ENCODE results near the gene ZNF277. TPM values are rescaled to one million over a fixed set of nuclear protein-coding genes. Genes with fewer than 3 reads are reported as not detected.
A peak's percentile ranks its signal among the peaks of the same experiment; 100 is the strongest.

Gene ZNF277
- total RNA-seq, 2 donors from 2014 or later, result 15.0 to 19.8 TPM

DNA sequence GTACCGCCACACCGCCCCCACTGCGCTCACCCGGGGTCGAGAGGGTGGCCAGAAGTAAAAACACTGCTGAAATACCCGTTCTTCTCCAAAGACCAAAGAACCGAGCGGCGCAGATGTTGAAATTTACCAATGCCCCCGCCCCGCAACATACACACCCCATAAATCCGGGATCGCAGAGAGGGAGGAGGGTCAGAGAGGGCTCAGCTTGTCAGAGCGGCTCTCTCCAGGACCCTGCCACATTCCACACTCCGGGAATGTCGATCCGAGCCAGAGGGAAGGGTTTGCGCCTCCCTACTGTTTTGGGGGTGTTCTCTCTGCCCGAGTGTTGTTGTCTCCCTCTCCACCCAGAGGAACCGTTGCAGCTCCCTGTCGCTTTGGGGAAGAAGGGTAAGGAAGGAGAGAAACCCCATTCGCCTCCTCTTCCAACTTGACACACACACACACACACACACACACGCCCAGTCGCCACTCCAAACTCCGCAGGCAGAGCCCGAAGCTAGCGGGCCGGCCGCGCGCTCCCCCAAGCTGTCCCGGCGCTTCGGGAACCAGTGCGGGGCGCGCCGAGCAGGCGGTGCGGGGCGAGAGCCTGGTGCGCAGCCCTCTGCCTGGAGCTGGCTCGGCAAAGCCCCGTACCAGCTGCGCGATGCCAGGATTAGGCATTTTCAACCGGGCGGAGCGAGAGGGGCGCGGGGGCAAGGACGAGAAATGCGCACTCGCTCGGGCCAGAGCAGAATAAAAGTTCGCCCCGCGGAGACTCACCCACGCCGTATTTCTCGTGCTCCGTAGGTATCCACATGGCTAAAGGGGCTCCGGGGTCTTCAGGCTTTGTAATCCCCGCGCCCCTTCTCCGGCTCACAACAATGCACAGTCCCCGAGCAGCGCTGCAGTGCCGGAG is 905 bp upstream of the ZNF277 start:
- intact Hi-C loops (cut with DNase I), result no loop called here
- peak; percentile 88 for DNase-seq (ENCODE audit: low spot score)

DNA sequence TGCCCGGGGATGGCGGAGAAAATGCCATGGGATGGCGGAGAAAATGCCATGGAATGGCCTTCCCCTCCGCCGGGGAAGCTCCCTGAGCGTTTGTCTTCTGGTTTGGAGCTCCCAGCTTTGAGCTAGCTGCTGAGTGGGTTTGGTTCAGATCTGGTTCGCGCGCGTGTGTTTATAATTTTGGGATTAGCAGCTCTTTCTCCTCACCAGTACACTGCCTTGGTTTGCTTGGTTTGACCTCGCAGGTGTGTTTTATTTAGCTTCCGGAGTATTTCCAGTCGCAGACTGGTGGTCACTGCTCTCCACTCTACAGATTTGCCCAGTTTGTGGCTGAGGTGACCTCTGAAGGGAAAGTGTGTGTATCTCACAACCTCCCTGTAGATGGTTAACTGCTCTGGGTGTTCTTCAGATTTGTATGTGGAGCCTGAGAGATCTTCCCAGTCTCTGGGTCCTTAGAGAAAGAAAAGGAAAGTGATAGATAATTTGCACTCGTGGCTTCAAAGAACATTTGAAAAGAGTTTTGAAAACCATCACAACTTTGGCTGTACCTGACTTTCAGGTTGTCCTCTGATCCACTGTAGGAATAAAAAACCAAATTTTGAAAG is 597 bp downstream of the ZNF277 start:
- DNase-seq (ENCODE audit: low spot score), result no peak
- intact Hi-C loops (cut with DNase I), result no loop called here

DNA sequence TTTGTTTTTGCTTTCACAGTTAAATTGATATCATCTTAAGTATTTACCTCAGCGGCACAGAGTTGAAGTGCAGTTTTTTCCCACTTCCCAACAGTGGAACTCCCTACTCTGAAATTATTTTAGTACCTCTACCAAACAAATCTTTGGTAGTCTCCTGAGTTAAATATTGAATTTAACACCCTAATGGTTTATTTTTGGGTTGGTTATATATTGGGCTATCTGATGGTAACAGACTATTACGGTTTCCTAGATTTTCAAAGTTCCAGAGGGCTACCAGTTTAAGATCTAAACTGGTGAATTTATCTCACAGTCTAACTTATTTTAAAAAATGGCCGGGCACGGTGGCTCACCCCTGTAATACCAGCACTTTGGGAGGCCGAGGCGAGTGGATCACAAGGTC is 1.3 kb downstream of the ZNF277 start:
- DNase-seq (ENCODE audit: low spot score), result no peak
- intact Hi-C loops (cut with DNase I), result no loop called here

DNA sequence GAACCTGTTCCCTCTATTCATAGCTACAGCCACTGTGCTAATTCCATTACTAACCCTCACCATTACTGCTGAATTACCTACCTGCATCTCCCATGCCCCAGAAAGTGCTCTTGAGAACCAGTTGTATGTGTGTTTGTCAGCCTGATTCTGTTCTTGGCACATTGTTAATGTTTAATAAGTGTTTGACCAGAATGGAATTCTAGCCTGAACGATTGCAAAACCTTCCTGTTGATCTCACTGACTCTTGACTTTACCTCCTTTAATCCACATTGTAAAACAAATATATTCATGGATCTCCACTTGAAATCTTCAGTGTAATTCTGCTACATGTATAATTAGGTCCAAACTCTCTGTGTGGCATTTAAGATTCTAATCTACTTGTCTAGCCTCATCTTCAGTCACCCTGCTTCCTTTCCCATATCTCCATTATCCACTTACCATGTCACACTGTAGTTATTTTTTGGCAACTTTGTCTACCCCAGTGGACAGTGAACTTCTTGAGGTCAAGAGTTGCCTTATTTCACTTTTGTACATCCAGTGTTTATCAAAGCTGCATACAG is 4.9 kb downstream of the ZNF277 start:
- no peak for DNase-seq (ENCODE audit: low spot score)
- intact Hi-C loops (cut with DNase I), result no loop called here

DNA sequence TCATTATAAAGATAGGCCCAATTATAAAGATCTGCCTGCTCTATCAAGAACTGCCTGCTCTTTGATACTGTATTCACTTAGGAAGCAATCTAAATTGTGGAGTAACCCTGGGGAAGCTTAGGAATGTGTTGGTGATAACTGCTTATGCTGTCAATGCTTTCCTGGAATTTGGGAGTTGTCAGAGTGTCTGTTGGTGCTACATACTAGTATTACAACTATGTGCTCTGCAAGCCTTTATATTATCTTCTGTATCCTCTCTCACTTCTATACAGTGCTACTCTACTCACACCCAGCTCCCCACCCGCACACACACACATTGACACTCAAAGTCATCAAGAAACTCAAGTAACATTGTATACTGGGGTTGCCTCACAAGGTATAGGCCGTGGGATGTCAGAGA is 6.1 kb downstream of the ZNF277 start:
- DNase-seq (ENCODE audit: low spot score), result no peak
- intact Hi-C loops (cut with DNase I), result no loop called here

DNA sequence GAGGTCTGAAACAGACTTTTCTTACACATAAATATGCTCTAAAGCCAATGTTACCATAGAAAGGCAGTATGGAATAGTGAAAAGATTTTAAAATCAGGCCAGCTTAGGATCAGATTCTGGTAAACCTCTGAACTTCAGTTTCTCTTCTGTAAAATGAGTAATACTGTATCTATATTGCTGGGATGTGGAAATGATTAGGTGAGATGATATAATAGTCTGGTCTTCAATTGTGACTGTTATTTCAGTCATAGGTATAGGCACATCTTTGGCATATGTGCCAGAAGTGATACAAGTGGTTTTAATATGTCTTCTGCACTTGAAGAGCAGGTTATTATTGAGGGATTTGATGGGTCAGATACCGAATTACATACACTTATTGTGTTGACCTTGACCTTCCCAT is 7.2 kb downstream of the ZNF277 start:
- DNase-seq (ENCODE audit: low spot score), result no peak
- intact Hi-C loops (cut with DNase I), result no loop called here

DNA sequence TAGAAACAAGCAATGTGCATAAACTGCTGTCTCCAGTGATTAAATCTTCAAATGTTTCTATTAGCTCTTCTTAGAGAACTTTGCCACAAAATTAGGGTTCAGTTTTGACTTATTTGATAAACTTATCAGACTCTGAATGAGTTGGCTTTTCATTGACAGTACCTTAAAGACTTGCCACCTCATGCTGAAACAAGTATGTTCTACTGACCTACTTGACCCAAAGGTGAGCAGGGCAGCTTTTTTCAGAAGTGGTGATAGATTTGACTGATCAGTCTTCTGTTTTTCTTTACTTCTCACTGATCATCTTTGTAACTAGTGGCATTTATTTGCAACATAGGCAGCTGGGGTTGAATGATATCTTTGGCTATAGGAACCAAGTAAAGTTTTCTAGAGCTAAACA is 7.8 kb downstream of the ZNF277 start:
- no peak for DNase-seq (ENCODE audit: low spot score)
- intact Hi-C loops (cut with DNase I), result no loop called here

DNA sequence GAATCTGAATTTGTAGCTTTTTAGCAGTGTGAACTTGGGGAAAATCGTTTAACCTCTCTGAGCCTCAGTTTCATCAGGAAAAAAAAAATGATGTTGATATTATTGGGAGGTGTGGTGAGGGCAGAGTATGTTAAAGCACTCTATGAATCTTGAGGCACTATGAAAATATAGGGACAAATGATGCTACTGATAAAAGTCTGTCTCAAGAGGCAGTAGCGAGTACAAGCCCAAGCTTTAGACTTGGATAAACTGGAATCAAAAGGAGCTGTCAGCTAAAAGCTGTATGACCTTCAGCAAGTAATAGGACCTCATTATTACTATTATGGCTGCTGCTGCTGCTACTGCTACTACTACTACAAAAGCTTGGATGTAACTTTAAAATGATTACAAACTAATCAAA is 8.4 kb downstream of the ZNF277 start:
- intact Hi-C loops (cut with DNase I), result no loop called here
- no peak for DNase-seq (ENCODE audit: low spot score)

DNA sequence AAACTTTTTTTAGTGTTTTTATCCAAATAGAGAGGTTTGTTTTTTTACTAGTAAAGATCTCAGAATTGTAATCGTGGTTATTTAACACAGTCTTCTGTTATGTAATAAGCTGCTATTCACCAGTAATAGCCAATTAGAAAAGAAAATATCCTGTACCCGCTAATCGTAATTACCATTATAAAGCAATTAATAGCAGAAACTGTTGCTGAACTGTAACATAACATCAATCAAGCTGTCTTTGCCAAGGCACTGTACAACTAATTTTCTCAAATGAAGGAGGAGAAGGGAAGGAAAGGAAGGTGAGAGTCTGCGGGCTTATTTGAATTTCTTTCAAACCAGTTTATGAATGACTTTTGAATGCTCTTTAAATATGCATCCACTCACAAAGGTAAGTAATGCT is 9.3 kb downstream of the ZNF277 start:
- no peak for DNase-seq (ENCODE audit: low spot score)
- intact Hi-C loops (cut with DNase I), result no loop called here

DNA sequence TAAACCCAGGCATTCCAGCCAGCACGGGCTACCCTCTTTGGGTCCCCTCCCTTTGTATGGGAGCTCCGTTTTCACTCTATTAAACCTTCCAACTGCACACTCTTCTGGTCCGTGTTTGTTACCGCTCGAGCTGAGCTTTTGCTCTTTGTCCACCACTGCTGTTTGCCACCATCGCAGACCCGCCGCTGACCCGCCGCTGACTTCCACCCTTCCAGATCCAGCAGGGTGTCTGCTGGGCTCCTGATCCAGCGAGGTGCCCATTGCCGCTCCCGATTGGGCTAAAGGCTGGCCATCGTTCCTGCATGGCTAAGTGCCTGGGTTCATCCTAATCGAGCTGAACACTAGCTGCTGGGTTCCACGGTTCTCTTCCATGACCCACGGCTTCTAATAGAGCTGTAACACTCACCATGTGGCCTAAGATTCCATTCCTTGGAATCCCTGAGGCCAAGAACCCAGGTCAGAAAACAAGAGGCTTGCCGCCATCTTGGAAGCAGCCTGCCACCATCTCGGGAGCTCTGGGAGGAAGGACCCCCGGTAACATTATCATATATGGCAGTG is 14.5 kb downstream of the ZNF277 start:
- intact Hi-C loops (cut with DNase I), result no loop called here
- no peak for DNase-seq (ENCODE audit: low spot score)

DNA sequence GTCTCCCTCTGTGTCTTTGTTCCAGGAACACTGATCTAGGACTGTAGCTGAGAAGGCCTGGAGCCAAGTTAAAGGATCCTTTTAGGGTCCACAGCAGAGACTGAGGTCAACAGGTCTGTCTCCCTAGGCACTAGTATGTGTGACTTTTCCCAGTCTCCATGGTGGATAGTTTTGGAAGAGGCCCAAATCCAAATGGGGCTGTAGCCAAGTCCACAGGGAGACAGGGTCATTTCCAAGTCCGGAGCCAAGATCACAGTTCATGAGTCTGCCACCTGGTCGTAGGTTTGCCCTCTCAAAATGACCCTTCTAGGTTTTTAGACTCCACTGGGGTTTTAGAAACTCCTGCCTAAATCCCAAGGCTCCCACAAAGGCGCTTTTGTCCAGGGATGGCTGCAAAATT is 16.8 kb downstream of the ZNF277 start:
- no peak for DNase-seq (ENCODE audit: low spot score)
- intact Hi-C loops (cut with DNase I), result no loop called here

DNA sequence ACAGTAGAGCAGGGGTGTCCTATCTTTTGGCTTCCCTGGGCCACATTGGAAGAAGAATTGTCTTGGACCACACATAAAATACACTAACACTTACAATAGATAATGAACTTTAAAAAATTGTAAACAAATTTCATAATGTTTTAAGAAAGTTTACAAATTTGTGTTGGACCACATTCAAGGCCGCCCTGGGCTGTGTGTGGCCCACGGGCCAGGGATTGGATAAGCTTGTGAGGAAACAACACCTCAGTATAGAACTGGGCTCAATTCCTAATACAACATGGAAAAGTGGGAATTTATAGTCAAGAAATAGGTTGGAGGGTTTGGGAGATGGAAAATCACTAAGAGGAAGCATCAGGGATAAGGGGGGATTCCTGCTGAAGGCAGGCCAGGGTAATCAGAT is 17.7 kb downstream of the ZNF277 start:
- no peak for DNase-seq (ENCODE audit: low spot score)
- intact Hi-C loops (cut with DNase I), result no loop called here

DNA sequence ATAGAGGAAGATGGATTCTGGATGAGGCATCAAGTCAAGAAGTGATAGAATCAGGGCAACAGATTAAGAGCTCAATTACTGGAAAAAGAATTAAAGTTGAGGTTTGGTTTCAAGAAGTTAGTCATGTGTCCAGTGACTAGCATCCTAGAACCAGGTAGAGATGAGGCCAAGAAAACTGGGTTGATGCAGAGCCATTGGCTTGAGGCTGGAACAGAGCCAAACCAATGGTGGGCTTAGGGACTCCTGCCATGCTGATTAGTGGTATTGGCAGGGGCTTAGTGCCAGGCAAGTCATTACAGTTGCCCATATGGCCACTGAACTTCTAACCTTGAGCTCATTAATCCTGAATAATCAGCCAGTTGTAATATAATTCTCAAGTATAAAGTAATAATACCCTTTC is 18.5 kb downstream of the ZNF277 start:
- DNase-seq (ENCODE audit: low spot score), result no peak
- intact Hi-C loops (cut with DNase I), result no loop called here

DNA sequence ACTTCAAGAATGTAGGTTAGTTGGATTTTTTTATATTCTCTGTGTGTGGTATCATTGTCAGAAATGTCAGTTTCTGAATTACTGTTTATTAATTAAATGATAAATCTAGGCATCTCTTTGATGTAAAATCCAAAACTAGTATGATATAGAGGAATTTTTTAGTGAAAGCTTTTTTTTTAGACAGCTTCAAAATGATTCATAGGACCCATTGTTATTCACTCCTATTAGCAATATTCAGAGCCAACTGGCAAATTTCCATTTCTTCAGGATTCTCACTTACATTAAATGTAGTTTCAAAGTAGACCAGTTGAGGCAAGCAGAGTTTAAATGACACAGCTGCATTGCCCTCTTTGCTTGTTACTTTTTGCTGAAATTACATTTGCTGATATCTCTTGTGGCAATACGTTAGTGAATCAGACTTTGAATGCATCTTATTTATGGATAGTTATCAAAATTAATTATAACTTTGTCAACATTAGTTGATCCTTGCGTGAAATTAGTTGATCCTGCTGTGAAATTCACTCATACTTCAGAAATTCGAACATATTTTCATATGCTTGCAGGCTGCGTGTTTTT is 20.3 kb downstream of the ZNF277 start:
- intact Hi-C loops (cut with DNase I), result no loop called here
- DNase-seq (ENCODE audit: low spot score), result no peak

DNA sequence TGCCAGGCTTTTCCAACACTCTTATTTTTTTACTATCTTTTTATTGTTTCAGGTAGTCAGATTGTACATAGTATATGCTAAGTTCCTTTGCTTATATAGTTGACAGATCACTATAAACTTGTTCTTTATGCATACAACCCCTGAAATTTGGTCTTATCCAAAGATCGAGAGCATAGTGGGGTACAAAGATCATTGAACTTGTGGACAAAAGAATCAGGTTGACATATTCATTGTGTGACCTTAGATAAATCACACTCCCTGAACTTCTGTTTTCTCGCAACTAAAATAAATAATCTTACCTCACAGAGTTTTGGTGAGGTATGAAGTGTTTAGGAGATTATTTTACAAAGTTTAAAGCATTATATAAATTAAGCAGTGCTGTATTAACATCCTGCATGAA is 22.1 kb downstream of the ZNF277 start:
- DNase-seq (ENCODE audit: low spot score), result no peak

DNA sequence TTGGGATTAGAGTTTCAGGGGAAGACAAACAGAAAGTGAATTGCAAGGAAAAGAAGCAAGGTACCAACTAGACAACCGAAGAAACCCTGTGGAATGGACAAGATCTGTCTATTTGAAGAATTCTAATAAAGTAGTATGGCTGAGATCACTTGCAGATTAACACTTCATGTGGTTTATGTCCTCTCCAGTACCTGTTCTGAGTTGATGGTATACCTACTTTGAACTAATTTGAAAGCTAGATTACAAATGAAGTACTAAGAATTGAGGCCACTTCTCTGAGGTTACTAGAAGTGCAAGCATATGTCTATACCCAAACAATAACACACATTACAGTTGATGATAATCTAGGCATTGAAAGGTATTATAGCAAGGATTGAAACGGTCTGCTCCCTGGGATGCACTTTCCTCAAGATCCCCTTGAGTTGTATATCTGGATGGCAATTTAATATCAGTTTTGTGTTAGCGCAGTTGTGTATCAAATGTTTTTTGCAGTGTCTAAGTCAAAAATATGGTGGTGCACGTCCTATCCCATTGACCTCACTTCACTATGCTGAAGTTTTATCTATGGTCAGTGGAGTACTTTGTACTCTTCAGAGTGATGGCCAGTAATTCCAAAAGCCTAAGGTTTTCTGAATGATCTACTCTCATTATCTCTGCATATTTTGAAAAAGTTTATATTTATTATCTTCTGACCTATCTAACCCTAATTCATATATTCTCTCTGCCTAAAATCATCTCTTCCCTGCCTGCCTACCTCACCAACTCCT is 25.9 kb downstream of the ZNF277 start:
- intact Hi-C loops (cut with DNase I), result no loop called here
- no peak for DNase-seq (ENCODE audit: low spot score)

More for the DNA sequence above, 22.1 kb downstream of the ZNF277 start:
- intact Hi-C loops (cut with DNase I), result no loop called here

DNA sequence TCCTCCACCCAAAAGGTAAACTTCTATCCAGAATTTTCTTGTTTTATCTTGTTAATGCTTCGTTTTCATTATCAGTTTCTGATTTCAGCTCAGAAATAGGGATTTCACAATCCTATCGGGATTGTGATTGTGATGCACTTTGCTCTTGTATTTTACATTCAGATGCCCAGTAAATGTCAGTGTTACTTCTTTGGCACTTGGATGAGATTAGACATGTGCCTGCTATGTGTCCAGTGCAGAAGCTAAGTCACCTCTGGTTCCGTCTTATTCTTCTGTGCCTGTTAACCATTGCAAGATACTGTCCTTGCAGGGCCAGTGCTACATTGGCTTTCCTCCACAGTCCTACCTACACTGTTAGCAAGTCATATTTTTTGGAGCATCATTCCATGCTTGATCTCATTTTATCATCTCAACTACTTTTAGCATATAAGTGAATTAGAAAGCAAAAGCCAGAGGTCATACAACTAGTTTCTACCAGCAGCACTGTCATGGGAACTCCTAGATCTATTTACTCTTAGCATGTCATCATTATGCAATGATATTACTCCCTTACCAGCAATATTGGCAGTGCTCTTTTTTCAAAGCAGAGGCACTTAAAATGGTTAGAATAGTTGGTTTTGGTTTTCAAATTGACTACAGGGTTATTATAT is 26.7 kb downstream of the ZNF277 start:
- DNase-seq (ENCODE audit: low spot score), result no peak
- intact Hi-C loops (cut with DNase I), result no loop called here

DNA sequence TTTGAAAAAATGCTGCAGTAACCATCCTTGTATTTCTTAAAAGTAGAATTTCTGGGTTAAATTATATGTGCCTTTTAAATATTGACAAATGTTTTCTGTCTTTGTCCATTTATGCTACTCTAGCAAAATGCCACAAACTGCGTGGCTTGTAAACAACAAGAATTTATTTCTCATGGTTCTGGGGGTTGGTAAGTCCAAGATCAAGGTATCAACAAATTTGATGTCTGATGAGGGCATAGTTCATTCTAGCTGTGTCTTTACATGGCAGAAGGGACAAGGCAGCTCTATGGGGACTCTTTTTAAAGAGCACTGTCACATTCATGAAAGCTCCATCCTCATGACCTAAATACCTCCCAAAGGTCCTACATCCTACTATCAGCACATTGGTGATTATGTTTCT is 27.7 kb downstream of the ZNF277 start:
- DNase-seq (ENCODE audit: low spot score), result no peak
- intact Hi-C loops (cut with DNase I), result no loop called here

DNA sequence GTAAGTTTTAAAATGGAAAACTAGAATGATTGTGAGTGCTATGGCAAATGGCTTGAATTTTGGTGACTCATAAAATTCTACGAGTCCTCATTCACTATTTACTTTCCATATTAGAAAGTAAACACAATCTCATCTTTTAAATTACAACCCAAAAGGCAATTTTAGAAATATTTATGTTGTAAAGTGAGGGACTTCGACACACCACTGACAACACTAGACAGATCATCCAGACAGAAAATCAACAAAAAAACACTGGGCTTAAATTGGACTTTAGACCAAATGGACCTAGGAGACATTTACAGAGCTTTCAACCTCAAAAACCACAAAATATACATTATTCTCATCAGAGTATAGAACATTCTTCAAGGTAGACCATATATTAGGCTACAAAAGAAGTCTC is 30.1 kb downstream of the ZNF277 start:
- intact Hi-C loops (cut with DNase I), result no loop called here
- no peak for DNase-seq (ENCODE audit: low spot score)
